ENCODE results near the gene SEMA3D. TPM values are rescaled to one million over a fixed set of nuclear protein-coding genes. Genes with fewer than 3 reads are reported as not detected.

SEMA3D gene
- total RNA-seq, result not detected

DNA sequence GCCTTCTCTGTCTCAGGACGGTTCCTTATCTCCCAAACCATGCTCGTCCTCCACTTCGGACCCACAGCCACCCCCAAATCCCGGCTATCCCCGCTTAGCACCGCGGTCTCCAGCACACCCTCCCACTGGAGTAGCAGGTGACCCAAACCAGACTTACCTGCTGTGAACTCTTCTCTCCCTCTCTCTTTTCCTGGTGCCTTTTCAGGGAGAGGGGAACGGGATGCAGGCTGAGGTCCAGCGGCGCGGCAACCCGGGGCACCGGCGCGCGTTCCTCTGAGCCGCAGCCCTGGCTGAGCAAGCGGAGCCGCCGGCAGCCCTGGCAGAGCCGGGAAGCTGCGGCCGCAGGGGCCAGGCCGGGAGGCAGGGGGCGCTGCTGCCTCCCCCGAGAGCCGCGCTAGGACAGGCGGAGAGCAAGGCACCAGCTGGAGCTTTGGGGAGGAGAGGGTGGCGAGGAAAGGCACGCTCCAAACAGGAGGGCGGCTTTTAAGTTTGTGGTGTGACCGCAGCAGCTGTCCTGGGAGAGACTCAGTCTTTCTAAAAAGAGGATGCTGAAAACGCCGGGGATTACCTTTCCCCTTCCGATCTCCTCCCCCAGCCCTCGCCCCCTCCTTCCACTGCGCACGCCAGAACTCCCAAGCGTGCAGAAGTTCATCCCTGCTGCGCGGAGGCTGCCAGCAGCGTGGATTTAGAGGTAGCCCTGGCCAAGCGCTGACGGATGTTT, at the start of gene SEMA3D:
SEMA3D (minus strand) TSS at position 536 of the 721 bp plus-strand sequence. CDS start 65,165 bp downstream, outside the sequence.
- Mint-ChIP-seq H3K27me3 (peaks cover 32% of the 10 kb centered on the region), H3K27ac (no peak within 1 kb of the TSS), H3K4me1 (no peaks in the 10 kb centered on the region), H3K36me3 (ENCODE audit: low read depth) (no peaks in the 10 kb centered on the region), H3K9me3 (ENCODE audit: low read depth) (no peaks in the 10 kb centered on the region), H3K4me3 (no peak within 1 kb of the TSS)
- ChIA-PET POLR2A (no interaction called here), CTCF (interaction anchor here (1.3 kb wide), 1 partner anchor 278 kb away, joined by 4 read pairs; no protein-coding TSS in a partner anchor)
- DNase-seq, result peak; percentile 56
- ATAC-seq, result peak; percentile 73
- intact Hi-C loops (cut with DNase I, micrococcal nuclease), result loop anchor here in 1 of 2 experiments (10.0 kb wide), 1 partner anchor 368 kb away; no protein-coding TSS in a partner anchor

DNA sequence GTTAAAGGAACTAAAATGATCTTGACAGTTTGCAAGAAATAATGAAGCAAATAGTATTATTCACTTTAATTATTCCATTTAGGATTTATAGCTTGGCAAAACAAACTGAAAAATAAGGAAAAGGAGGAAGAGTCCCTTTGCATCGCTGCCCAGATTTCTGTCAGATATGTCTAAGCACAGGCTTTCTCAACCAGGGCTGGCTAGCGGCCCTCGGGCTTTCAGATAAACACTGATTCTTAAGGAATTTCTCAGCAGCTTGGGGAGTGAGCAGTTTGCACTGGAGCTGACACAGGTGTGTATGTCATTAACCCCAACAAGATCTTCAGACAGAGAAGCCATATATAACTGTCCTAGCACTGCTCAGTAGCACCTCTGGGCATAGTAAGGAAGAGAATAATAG, 47.9 kb upstream of the SEMA3D start:
- peaks cover 8% of the 10 kb centered on the region for H3K9me3 Mint-ChIP-seq (ENCODE audit: low read depth)
- POLR2A ChIA-PET, result no interaction called here
- DNase-seq (no peak), ATAC-seq (no peak)
- no peaks in the 10 kb centered on the region for H3K36me3 Mint-ChIP-seq (ENCODE audit: low read depth)
- no peaks in the 10 kb centered on the region for H3K4me1 Mint-ChIP-seq
- no peaks in the 10 kb centered on the region for H3K27me3 Mint-ChIP-seq
- CTCF ChIA-PET, result no interaction called here
- intact Hi-C loops (cut with DNase I, micrococcal nuclease), result no loop called here
- H3K27ac Mint-ChIP-seq, result no peak overlapping the region
- no peak overlapping the region for H3K4me3 Mint-ChIP-seq

DNA sequence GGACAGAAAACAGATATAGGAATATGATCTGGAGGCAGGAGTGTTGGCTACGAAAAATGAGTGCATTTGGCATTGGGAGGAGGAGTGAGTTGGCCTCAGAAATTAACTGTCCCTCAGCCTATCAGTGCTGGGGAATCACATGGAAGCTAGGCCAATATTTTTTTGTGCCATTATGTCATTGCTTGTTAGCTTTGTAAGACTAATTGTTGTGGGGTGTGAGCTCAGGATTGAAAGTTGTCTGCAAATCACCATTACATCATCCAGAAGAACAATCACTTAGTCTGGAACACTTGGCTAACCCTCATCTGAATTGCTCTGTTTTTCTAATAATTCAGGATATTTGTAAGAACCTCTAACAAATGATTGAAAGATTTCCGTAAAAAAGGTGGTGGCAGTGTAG, 45.2 kb upstream of the SEMA3D start:
- Mint-ChIP-seq H3K4me1 (no peaks in the 10 kb centered on the region), H3K36me3 (ENCODE audit: low read depth) (no peaks in the 10 kb centered on the region), H3K9me3 (ENCODE audit: low read depth) (peaks cover 5% of the 10 kb centered on the region), H3K27ac (no peak overlapping the region), H3K27me3 (no peaks in the 10 kb centered on the region), H3K4me3 (no peak overlapping the region)
- ChIA-PET CTCF (no interaction called here), POLR2A (no interaction called here)
- intact Hi-C loops (cut with DNase I, micrococcal nuclease), result no loop called here
- ATAC-seq, result no peak
- DNase-seq, result no peak

DNA sequence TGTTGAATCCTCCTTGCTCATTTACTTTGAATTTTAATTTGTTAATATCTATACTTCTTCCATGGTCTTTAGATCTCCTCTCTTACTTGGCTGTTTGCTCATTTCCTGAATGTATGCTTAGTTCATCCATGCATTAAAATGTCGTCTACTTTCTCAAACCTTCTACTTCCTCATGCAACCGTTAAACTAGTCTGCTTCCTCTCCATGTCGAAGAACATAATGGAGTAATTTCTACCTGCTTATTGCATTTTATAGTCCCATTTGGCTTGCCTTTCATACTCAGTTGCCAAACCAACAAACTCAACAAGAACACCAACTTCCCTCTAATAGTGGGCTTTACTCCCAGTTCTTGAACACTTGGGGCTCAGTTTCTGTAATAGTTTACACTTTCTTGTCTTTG, 43.8 kb upstream of the SEMA3D start:
- Mint-ChIP-seq H3K4me3 (no peak overlapping the region), H3K36me3 (ENCODE audit: low read depth) (no peaks in the 10 kb centered on the region), H3K4me1 (no peaks in the 10 kb centered on the region), H3K27me3 (no peaks in the 10 kb centered on the region), H3K27ac (no peak overlapping the region), H3K9me3 (ENCODE audit: low read depth) (peaks cover 5% of the 10 kb centered on the region)
- ChIA-PET CTCF (no interaction called here), POLR2A (no interaction called here)
- intact Hi-C loops (cut with DNase I, micrococcal nuclease), result no loop called here
- DNase-seq, result no peak
- ATAC-seq, result no peak

DNA sequence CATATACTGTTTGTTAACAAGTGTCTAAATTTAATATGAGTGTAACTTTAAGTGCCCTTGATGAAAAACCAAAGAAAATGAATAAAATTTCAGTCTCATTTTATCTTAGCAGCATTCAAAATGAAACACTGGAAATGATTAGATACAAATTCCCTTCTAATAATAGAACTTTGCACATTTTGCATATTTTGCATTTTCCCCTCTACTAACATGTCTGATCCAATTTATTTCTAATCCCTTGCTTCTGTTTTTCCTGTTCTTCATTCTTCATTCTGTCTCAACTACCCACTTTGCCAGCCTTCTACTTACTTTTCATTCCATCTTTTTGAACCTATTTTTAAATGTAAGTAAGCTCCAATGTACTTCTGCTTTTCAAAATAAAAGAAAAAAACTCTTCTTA, 42.7 kb upstream of the SEMA3D start:
- H3K4me1 Mint-ChIP-seq, result no peaks in the 10 kb centered on the region
- no peaks in the 10 kb centered on the region for H3K27me3 Mint-ChIP-seq
- DNase-seq (no peak), ATAC-seq (no peak)
- peaks cover 5% of the 10 kb centered on the region for H3K9me3 Mint-ChIP-seq (ENCODE audit: low read depth)
- POLR2A ChIA-PET, result no interaction called here
- H3K4me3 Mint-ChIP-seq, result no peak overlapping the region
- intact Hi-C loops (cut with DNase I, micrococcal nuclease), result no loop called here
- CTCF ChIA-PET, result no interaction called here
- H3K36me3 Mint-ChIP-seq (ENCODE audit: low read depth), result no peaks in the 10 kb centered on the region
- no peak overlapping the region for H3K27ac Mint-ChIP-seq

DNA sequence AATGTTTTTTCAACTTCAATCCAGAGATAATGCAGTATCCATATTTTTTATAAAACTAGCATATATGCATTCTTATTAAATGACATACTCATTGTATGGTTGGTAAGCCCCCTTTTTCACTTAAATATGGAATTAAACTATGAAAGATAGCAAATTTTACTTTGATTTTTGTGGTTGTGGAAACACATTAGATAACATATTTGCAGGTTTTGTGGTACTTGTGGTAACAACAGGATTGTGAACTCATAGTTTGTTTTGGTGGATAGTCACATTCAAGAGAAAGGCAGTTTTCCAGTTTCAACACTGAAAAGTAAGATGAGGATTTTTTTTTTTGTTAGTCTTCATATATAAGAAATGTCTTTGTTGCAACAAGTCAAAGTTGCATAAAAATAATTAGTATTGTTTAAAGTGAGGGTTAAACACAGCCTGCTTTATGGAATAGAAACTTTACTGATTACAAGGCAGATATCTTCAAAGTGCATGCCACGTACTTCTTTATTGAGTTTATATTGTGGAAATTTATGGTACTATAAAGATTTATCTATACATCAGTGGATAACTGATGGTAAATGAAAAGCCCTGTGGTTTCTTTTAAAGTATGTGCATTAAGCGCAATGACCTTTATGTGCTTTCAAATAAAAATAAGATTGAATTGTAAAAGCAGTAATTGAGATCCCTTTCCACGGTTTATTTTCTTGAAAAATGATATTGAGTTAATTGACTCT, 39.7 kb upstream of the SEMA3D start:
- CTCF ChIA-PET, result no interaction called here
- no peak for ATAC-seq
- no peak for DNase-seq
- POLR2A ChIA-PET, result no interaction called here
- no peaks in the 10 kb centered on the region for H3K36me3 Mint-ChIP-seq (ENCODE audit: low read depth)
- no peaks in the 10 kb centered on the region for H3K27me3 Mint-ChIP-seq
- no peak overlapping the region for H3K27ac Mint-ChIP-seq
- no peak overlapping the region for H3K4me3 Mint-ChIP-seq
- intact Hi-C loops (cut with DNase I, micrococcal nuclease), result no loop called here
- no peaks in the 10 kb centered on the region for H3K9me3 Mint-ChIP-seq (ENCODE audit: low read depth)
- no peaks in the 10 kb centered on the region for H3K4me1 Mint-ChIP-seq

DNA sequence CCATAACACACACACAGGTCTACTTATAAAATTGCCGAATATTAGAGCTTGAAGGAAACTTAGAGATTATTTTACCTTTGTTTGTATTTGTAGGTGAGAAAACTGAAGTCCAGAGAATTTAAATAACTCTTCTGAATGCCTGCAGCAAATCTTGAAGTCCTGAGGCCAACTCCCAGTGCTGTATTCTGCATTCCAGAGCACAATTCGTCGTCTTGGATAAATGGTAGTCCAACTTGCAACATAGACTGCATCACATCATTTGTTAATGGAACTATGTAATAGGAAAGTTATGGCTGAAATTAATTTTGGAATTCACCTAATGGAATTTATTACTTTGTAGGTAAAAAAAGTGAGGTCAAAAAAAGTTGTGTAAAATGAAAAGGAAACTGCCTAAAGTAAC, 37.3 kb upstream of the SEMA3D start:
- ChIA-PET CTCF (no interaction called here), POLR2A (no interaction called here)
- no peak overlapping the region for H3K4me3 Mint-ChIP-seq
- ATAC-seq (no peak), DNase-seq (no peak)
- H3K9me3 Mint-ChIP-seq (ENCODE audit: low read depth), result no peaks in the 10 kb centered on the region
- H3K36me3 Mint-ChIP-seq (ENCODE audit: low read depth), result no peaks in the 10 kb centered on the region
- no peaks in the 10 kb centered on the region for H3K27me3 Mint-ChIP-seq
- intact Hi-C loops (cut with DNase I, micrococcal nuclease), result no loop called here
- no peaks in the 10 kb centered on the region for H3K4me1 Mint-ChIP-seq
- H3K27ac Mint-ChIP-seq, result no peak overlapping the region

DNA sequence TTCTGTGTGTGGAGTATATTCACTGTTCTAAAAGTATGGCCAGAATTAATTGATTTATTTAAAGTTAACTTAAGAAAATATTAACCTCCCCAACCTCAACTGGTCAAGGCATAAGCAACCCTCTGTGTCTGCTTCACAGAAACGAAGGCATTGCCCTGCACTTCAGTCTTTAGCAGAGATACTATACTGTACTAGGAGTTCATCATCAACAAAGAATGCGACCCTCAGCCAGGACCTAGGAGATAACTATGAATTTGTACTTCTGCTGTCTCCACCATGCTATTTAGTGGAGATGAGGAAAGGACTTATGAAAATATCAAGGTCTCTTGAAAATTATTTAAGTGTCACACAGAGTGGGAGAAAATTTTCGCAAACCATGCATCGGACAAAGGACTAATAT, 35.7 kb upstream of the SEMA3D start:
- ATAC-seq, result no peak
- no peak overlapping the region for H3K27ac Mint-ChIP-seq

DNA sequence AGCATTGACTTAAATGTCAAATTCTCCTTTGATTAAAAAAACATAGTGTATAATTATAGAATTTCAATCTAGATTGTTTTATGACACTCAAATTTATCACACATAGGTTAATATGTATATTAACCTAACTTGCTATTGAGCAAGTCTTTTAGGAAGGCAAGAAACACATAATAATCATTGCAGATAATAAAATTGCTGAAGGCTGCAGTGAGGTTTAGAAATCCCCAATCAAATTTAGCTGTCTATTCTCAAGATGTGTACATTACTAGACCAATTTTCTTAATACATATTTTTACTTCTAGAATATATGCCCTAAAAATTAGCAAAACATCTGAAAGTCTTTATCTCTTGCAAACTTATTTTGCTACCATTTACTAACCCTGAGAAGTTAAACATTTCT, 34.9 kb upstream of the SEMA3D start:
- no peaks in the 10 kb centered on the region for H3K9me3 Mint-ChIP-seq (ENCODE audit: low read depth)
- H3K4me3 Mint-ChIP-seq, result no peak overlapping the region
- ChIA-PET POLR2A (no interaction called here), CTCF (no interaction called here)
- ATAC-seq, result no peak
- H3K27me3 Mint-ChIP-seq, result no peaks in the 10 kb centered on the region
- no peak overlapping the region for H3K27ac Mint-ChIP-seq
- no peaks in the 10 kb centered on the region for H3K36me3 Mint-ChIP-seq (ENCODE audit: low read depth)
- no peak for DNase-seq
- intact Hi-C loops (cut with DNase I, micrococcal nuclease), result no loop called here
- H3K4me1 Mint-ChIP-seq, result no peaks in the 10 kb centered on the region

More for the DNA sequence above, 35.7 kb upstream of the SEMA3D start:
- no peak for DNase-seq
- Mint-ChIP-seq H3K4me1 (no peaks in the 10 kb centered on the region), H3K9me3 (ENCODE audit: low read depth) (no peaks in the 10 kb centered on the region), H3K4me3 (no peak overlapping the region), H3K36me3 (ENCODE audit: low read depth) (no peaks in the 10 kb centered on the region), H3K27me3 (no peaks in the 10 kb centered on the region)
- ChIA-PET POLR2A (no interaction called here), CTCF (no interaction called here)
- intact Hi-C loops (cut with DNase I, micrococcal nuclease), result no loop called here

DNA sequence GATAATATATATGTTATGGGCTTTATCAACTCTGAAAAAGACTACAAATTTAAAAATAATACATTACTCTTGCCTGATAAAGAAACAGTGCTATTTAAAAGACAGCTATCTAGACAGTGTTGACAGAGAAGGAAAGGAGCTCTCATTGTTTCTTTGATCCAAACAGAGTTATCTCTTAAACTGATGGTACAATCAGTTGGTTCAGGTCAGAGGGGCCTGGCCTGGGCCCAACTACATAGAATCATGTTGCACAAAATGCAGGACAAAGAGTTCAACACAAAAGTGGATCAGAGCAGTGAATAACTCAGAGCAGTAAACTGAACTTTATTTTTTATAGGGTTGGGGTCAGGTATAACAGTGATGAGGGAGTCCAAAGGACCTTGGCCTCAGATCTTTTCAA, 33.8 kb upstream of the SEMA3D start:
- Mint-ChIP-seq H3K4me1 (no peaks in the 10 kb centered on the region), H3K36me3 (ENCODE audit: low read depth) (no peaks in the 10 kb centered on the region), H3K4me3 (no peak overlapping the region), H3K27ac (no peak overlapping the region), H3K9me3 (ENCODE audit: low read depth) (no peaks in the 10 kb centered on the region), H3K27me3 (no peaks in the 10 kb centered on the region)
- intact Hi-C loops (cut with DNase I, micrococcal nuclease), result no loop called here
- CTCF ChIA-PET, result no interaction called here
- ATAC-seq (no peak), DNase-seq (no peak)
- POLR2A ChIA-PET, result no interaction called here

DNA sequence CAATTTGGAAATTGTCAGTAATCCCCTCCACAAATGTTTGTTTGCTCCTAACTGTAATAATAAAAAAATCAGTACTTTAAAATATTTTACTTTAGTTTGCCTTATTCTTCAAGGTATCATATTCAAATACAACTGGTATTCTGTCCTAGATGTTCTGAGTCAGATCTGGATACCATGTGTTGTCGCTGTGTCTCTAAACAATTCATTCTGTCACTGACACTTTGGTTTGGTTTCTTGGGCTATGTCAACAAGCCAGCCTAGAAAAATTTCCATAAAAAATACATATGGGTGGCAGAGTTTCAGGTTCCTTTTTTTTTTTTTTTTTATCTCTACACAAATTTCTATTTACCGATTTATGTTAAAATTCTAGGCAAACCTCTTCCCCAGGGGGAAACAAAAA, 33.2 kb upstream of the SEMA3D start:
- Mint-ChIP-seq H3K27ac (no peak overlapping the region), H3K9me3 (ENCODE audit: low read depth) (no peaks in the 10 kb centered on the region), H3K4me1 (no peaks in the 10 kb centered on the region), H3K36me3 (ENCODE audit: low read depth) (no peaks in the 10 kb centered on the region), H3K4me3 (no peak overlapping the region), H3K27me3 (no peaks in the 10 kb centered on the region)
- ChIA-PET CTCF (interaction anchor here (0.7 kb wide), 1 partner anchor 18 kb away, joined by 3 read pairs; no protein-coding TSS in a partner anchor), POLR2A (no interaction called here)
- no peak for DNase-seq
- no peak for ATAC-seq
- intact Hi-C loops (cut with DNase I, micrococcal nuclease), result no loop called here

DNA sequence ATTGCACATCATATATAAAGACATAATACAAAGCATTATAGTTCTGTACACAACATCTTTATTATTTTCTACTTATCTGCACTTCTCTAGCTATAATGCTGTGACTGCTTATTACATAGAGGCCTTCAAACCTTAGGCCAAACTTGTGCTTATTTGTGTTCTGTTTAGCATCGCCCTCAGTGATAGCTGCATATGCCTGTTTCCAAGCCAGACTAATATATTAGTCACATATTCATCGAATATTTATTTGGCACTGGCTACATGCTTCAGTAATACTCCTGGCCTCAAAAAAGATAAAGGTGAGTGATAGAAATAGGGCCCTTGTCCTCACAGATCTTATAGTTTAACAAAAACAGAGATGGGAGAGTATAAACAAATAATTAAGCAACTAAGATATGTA, 30.2 kb upstream of the SEMA3D start:
- Mint-ChIP-seq H3K27ac (no peak overlapping the region), H3K27me3 (no peaks in the 10 kb centered on the region), H3K4me3 (no peak overlapping the region), H3K9me3 (ENCODE audit: low read depth) (no peaks in the 10 kb centered on the region), H3K4me1 (no peaks in the 10 kb centered on the region), H3K36me3 (ENCODE audit: low read depth) (no peaks in the 10 kb centered on the region)
- intact Hi-C loops (cut with DNase I, micrococcal nuclease), result no loop called here
- ChIA-PET CTCF (interaction anchor here (0.6 kb wide), 1 partner anchor 57 kb away, joined by 4 read pairs; no protein-coding TSS in a partner anchor), POLR2A (no interaction called here)
- DNase-seq (no peak), ATAC-seq (no peak)
